WTC11 (cell line): ENCODE data around the gene HEPHL1. TPM values are rescaled to one million over a fixed set of nuclear protein-coding genes. Genes with fewer than 3 reads are reported as not detected.

ENCODE experiments used
- ATAC-seq: fragments of 200-7000 bp; cut with Tn5 transposase; 2 replicates; pipeline ENCODE4 v1.10.0; 2021; ENCODE audit warnings: mild to moderate bottlenecking, moderate library complexity
- CTCF ChIA-PET: fragments of 300-600 bp; sonication (Branson Sonifier 250); formaldehyde crosslinking; loops from one replicate; lab custom pipeline; 2021; ENCODE audit warnings: antibody characterized with exemption; lab: Charles Lee
- POLR2A ChIA-PET: fragments of 350-600 bp; sonication (Branson Sonifier 250); formaldehyde crosslinking; loops from one replicate; lab custom pipeline; 2021; ENCODE audit warnings: antibody characterized with exemption; lab: Charles Lee
- DNase-seq: peaks from one replicate; pipeline ENCODE4 v3.0.0; 2021; ENCODE audit warnings: low spot score
- H3K27ac Mint-ChIP-seq: 2 replicates; pipeline ENCODE4 v1.8.0; 2021; ENCODE audit warnings: mixed read lengths
- H3K27me3 Mint-ChIP-seq: 2 replicates; pipeline ENCODE4 v1.8.0; 2021; ENCODE audit warnings: low read depth, mild to moderate bottlenecking, moderate library complexity, mixed read lengths
- H3K36me3 Mint-ChIP-seq: 2 replicates; pipeline ENCODE4 v1.8.0; 2021; ENCODE audit warnings: mixed read lengths
- H3K4me1 Mint-ChIP-seq: 2 replicates; pipeline ENCODE4 v1.8.0; 2022; ENCODE audit warnings: mixed read lengths
- H3K4me3 Mint-ChIP-seq: 2 replicates; pipeline ENCODE4 v1.8.0; 2021; ENCODE audit warnings: mild to moderate bottlenecking, moderate library complexity, mixed read lengths
- H3K9me3 Mint-ChIP-seq: 2 replicates; pipeline ENCODE4 v1.8.0; 2021; ENCODE audit warnings: mixed read lengths
- CBFB ChIP-seq: sonication (generic); formaldehyde crosslinking; IDR thresholded peaks from 2 replicates; pipeline ENCODE4 v1.8.1; 2022; ENCODE audit warnings: mild to moderate bottlenecking, low read depth, missing genetic modification reagents
- CREB1 ChIP-seq: sonication (generic); formaldehyde crosslinking; IDR thresholded peaks from 2 replicates; pipeline ENCODE4 v1.8.0; 2023; ENCODE audit warnings: mild to moderate bottlenecking, missing genetic modification reagents
- CREM ChIP-seq: sonication (generic); formaldehyde crosslinking; IDR thresholded peaks from 2 replicates; pipeline ENCODE4 v1.8.1; 2022; ENCODE audit warnings: mild to moderate bottlenecking, missing genetic modification reagents, moderate library complexity
- ESRRA ChIP-seq: sonication (generic); formaldehyde crosslinking; IDR thresholded peaks from 2 replicates; pipeline ENCODE4 v1.8.1; 2022; ENCODE audit warnings: mild to moderate bottlenecking, missing genetic modification reagents, borderline replicate concordance
- ETV6 ChIP-seq: sonication (generic); formaldehyde crosslinking; IDR thresholded peaks from 2 replicates; pipeline ENCODE4 v1.8.1; 2022; ENCODE audit warnings: mild to moderate bottlenecking, missing genetic modification reagents
- MAX ChIP-seq: sonication (generic); formaldehyde crosslinking; IDR thresholded peaks from 2 replicates; pipeline ENCODE4 v1.8.0; 2022; ENCODE audit warnings: mild to moderate bottlenecking, missing genetic modification reagents
- NFYB ChIP-seq: sonication (generic); formaldehyde crosslinking; conservative IDR thresholded peaks from 2 replicates; pipeline ENCODE4 v1.8.0; 2022; ENCODE audit warnings: low read depth, missing genetic modification reagents
- SOX15 ChIP-seq: fragments of 250-450 bp; sonication (Bioruptor Pico); IDR thresholded peaks from 2 replicates; pipeline ENCODE4 v1.9.0; 2021; ENCODE audit warnings: mild to moderate bottlenecking
- TCF7 ChIP-seq: sonication (generic); formaldehyde crosslinking; IDR thresholded peaks from 2 replicates; pipeline ENCODE4 v1.8.0; 2022; ENCODE audit warnings: mild to moderate bottlenecking, low read depth, missing genetic modification reagents, moderate library complexity
- TP53 ChIP-seq: sonication (generic); formaldehyde crosslinking; IDR thresholded peaks from 2 replicates; pipeline ENCODE4 v1.8.1; 2023; ENCODE audit warnings: mild to moderate bottlenecking, missing genetic modification reagents
- ZMAT4 ChIP-seq: fragments of 250-450 bp; sonication (Bioruptor Pico); IDR thresholded peaks from 2 replicates; pipeline ENCODE4 v1.9.0; 2021; ENCODE audit warnings: mild to moderate bottlenecking
- ZNF219 ChIP-seq: sonication (generic); formaldehyde crosslinking; IDR thresholded peaks from 2 replicates; pipeline ENCODE4 v1.8.0; 2023; ENCODE audit warnings: missing genetic modification reagents, mild to moderate bottlenecking, borderline replicate concordance
- ZNF416 ChIP-seq: fragments of 250-450 bp; sonication (Bioruptor Pico); IDR thresholded peaks from 2 replicates; pipeline ENCODE4 v1.9.0; 2021; ENCODE audit warnings: mild to moderate bottlenecking, inconsistent platforms
- ZNF512 ChIP-seq: sonication (generic); formaldehyde crosslinking; IDR thresholded peaks from 2 replicates; pipeline ENCODE4 v1.8.1; 2022; ENCODE audit warnings: missing genetic modification reagents, borderline replicate concordance
- total RNA-seq: library from RNA; stranded (reverse); gene quantifications from 3 replicates; pipeline ENCODE4 v1.2.3, GENCODE V29; 2021
- TF ChIP-seq, protein P1 (sequence below): fragments of 250-450 bp; sonication (Bioruptor Pico); IDR thresholded peaks from 2 replicates; pipeline ENCODE4 v1.9.0; 2021; ENCODE audit warnings: mild to moderate bottlenecking
- TF ChIP-seq, protein P2 (sequence below): sonication (generic); formaldehyde crosslinking; IDR thresholded peaks from 2 replicates; pipeline ENCODE4 v1.8.0; 2023; ENCODE audit warnings: missing genetic modification reagents, mild to moderate bottlenecking, borderline replicate concordance

The HEPHL1 gene
- total RNA-seq, 1 experiment from 2014 or later: 0.13 TPM

GRCh38 chr11:94127638-94128037, 106.5 kb downstream of the HEPHL1 start (continued):
- TF ChIP-seq ZNF512 (CRISPR knock-in tag) (no peak), SOX15 (CRISPR knock-in tag) (no peak), CREB1 (CRISPR knock-in tag) (no peak)

GRCh38 chr11:94128291-94128745, 107.2 kb downstream of the HEPHL1 start:
- no peaks in the 10 kb centered on the region; the same call in 1 of the 2 replicates for H3K27me3 Mint-ChIP-seq
- peak; percentile 46 for DNase-seq
- ATAC-seq: peak; percentile 40
- H3K36me3 Mint-ChIP-seq: peaks cover 26% of the 10 kb centered on the region
- peaks cover 20% of the 10 kb centered on the region for H3K9me3 Mint-ChIP-seq
- peak overlapping the region; percentile 90 for H3K27ac Mint-ChIP-seq
- H3K4me1 Mint-ChIP-seq: peaks cover 29% of the 10 kb centered on the region
- ChIA-PET POLR2A (interaction anchor here (0.7 to 3.0 kb wide), 8 partner anchors 9 to 387 kb away, joined by 3 to 11 read pairs (median 4); partner anchors contain the start of genes C11orf54, MED17 and TAF1D), CTCF (interaction anchor here (0.7 to 3.0 kb wide), 10 partner anchors 9 to 233 kb away, joined by 3 to 17 read pairs (median 4); no protein-coding TSS in a partner anchor)
- no peak overlapping the region for H3K4me3 Mint-ChIP-seq
- TF ChIP-seq ZMAT4: no peak
- no peak for TF ChIP-seq CREM (CRISPR knock-in tag)
- TF ChIP-seq MAX: peak; percentile 57
- TF ChIP-seq TCF7 (CRISPR knock-in tag): no peak
- no peak for TF ChIP-seq ZNF416 (CRISPR knock-in tag)
- no peak for TF ChIP-seq CBFB (CRISPR knock-in tag)
- TF ChIP-seq ZNF512 (CRISPR knock-in tag): no peak
- no peak for TF ChIP-seq ETV6 (CRISPR knock-in tag)
- TF ChIP-seq ESRRA (CRISPR knock-in tag): no peak
- TF ChIP-seq, protein P1, sequence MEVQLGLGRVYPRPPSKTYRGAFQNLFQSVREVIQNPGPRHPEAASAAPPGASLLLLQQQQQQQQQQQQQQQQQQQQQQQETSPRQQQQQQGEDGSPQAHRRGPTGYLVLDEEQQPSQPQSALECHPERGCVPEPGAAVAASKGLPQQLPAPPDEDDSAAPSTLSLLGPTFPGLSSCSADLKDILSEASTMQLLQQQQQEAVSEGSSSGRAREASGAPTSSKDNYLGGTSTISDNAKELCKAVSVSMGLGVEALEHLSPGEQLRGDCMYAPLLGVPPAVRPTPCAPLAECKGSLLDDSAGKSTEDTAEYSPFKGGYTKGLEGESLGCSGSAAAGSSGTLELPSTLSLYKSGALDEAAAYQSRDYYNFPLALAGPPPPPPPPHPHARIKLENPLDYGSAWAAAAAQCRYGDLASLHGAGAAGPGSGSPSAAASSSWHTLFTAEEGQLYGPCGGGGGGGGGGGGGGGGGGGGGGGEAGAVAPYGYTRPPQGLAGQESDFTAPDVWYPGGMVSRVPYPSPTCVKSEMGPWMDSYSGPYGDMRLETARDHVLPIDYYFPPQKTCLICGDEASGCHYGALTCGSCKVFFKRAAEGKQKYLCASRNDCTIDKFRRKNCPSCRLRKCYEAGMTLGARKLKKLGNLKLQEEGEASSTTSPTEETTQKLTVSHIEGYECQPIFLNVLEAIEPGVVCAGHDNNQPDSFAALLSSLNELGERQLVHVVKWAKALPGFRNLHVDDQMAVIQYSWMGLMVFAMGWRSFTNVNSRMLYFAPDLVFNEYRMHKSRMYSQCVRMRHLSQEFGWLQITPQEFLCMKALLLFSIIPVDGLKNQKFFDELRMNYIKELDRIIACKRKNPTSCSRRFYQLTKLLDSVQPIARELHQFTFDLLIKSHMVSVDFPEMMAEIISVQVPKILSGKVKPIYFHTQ (CRISPR knock-in tag): 0 out of 2 replicates have a peak, but pooled peaks have one; percentile 40
- TF ChIP-seq ZNF219 (CRISPR knock-in tag): no peak
- TF ChIP-seq TP53 (CRISPR knock-in tag): 0 out of 2 replicates have a peak, but pooled peaks have one; percentile 12
- TF ChIP-seq NFYB: no peak

- Mint-ChIP-seq H3K9me3 (peaks cover 20% of the 10 kb centered on the region), H3K36me3 (peaks cover 23% of the 10 kb centered on the region), H3K27me3 (no peaks in the 10 kb centered on the region), H3K27ac (peak within 1 kb of the TSS; percentile 90), H3K4me3 (no peak within 1 kb of the TSS), H3K4me1 (peaks cover 32% of the 10 kb centered on the region)
- ATAC-seq (peak; percentile 78), DNase-seq (peak; percentile 75)
- ChIA-PET CTCF (interaction anchor here (0.7 to 3.0 kb wide), 10 partner anchors 9 to 233 kb away, joined by 3 to 17 read pairs (median 4); no protein-coding TSS in a partner anchor), POLR2A (interaction anchor here (0.9 to 3.0 kb wide), 9 partner anchors 9 to 388 kb away, joined by 3 to 11 read pairs (median 3); partner anchors contain the start of genes C11orf54 and TAF1D)
- TF ChIP-seq MAX: peak; percentile 61; the same call in 1 of the 2 replicates
- TF ChIP-seq, protein P2, sequence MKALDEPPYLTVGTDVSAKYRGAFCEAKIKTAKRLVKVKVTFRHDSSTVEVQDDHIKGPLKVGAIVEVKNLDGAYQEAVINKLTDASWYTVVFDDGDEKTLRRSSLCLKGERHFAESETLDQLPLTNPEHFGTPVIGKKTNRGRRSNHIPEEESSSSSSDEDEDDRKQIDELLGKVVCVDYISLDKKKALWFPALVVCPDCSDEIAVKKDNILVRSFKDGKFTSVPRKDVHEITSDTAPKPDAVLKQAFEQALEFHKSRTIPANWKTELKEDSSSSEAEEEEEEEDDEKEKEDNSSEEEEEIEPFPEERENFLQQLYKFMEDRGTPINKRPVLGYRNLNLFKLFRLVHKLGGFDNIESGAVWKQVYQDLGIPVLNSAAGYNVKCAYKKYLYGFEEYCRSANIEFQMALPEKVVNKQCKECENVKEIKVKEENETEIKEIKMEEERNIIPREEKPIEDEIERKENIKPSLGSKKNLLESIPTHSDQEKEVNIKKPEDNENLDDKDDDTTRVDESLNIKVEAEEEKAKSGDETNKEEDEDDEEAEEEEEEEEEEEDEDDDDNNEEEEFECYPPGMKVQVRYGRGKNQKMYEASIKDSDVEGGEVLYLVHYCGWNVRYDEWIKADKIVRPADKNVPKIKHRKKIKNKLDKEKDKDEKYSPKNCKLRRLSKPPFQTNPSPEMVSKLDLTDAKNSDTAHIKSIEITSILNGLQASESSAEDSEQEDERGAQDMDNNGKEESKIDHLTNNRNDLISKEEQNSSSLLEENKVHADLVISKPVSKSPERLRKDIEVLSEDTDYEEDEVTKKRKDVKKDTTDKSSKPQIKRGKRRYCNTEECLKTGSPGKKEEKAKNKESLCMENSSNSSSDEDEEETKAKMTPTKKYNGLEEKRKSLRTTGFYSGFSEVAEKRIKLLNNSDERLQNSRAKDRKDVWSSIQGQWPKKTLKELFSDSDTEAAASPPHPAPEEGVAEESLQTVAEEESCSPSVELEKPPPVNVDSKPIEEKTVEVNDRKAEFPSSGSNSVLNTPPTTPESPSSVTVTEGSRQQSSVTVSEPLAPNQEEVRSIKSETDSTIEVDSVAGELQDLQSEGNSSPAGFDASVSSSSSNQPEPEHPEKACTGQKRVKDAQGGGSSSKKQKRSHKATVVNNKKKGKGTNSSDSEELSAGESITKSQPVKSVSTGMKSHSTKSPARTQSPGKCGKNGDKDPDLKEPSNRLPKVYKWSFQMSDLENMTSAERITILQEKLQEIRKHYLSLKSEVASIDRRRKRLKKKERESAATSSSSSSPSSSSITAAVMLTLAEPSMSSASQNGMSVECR: 0 out of 2 replicates have a peak, but pooled peaks have one; percentile 44
Observed at GRCh38 chr11:94128746-94129511, 107.8 kb downstream of the HEPHL1 start, which contains the start of gene PANX1. PANX1 (plus strand) TSS chr11:94128841; CDS start chr11:94129313, 472 bp downstream.
